ENCODE data around the gene RTN3.

RTN3 gene

DNA sequence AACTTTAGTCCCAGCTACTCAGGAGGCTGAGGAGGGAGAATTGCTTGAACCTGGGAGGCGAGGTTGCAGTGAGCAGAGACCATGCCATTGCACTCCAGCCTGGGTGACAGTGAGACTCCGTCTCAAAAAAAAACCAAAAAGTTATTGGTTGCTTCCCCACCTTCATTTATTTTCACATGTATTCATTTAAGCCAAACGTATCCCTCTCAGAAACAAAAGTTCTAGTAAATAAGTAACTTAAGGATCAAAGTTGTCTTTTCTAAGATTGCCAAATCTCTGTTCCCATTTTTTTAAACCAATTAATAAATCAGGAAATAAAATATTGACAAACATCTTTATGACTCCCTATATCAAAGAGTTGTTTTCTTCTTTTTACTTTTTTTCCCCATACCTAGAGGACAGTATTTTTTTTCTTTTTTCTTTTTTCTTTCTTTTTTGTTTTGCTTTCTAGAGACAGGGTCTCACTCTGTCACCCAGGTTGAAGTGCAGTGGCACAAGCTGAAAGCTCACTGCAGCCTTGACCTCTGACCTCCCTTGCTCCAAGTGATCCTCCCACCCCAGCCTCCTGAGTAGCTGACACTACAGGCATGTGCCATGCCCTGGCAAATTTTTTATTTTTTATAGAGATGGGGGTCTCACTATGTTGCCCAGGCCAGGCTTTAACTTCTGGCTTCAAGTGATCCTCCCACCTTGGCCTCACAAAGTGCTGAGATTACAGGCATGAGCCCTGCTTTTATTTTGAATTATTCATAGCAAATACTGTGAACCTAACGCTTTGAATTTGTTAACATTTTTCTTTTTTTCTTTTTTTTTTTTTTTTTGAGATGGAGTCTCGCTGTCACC, 75.8 kb downstream of the RTN3 start:
- TF ChIP-seq, protein P1, sequence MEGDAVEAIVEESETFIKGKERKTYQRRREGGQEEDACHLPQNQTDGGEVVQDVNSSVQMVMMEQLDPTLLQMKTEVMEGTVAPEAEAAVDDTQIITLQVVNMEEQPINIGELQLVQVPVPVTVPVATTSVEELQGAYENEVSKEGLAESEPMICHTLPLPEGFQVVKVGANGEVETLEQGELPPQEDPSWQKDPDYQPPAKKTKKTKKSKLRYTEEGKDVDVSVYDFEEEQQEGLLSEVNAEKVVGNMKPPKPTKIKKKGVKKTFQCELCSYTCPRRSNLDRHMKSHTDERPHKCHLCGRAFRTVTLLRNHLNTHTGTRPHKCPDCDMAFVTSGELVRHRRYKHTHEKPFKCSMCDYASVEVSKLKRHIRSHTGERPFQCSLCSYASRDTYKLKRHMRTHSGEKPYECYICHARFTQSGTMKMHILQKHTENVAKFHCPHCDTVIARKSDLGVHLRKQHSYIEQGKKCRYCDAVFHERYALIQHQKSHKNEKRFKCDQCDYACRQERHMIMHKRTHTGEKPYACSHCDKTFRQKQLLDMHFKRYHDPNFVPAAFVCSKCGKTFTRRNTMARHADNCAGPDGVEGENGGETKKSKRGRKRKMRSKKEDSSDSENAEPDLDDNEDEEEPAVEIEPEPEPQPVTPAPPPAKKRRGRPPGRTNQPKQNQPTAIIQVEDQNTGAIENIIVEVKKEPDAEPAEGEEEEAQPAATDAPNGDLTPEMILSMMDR (IDR thresholded peaks at IDR 0.05; ENCODE audit: insufficient read depth, low read depth, low read length, missing control alignments) = no peak
- DNase-seq (ENCODE audit: low read depth) = no peak
- no peak overlapping the region for H3K4me3 ChIP-seq (ENCODE audit: low read length)

DNA sequence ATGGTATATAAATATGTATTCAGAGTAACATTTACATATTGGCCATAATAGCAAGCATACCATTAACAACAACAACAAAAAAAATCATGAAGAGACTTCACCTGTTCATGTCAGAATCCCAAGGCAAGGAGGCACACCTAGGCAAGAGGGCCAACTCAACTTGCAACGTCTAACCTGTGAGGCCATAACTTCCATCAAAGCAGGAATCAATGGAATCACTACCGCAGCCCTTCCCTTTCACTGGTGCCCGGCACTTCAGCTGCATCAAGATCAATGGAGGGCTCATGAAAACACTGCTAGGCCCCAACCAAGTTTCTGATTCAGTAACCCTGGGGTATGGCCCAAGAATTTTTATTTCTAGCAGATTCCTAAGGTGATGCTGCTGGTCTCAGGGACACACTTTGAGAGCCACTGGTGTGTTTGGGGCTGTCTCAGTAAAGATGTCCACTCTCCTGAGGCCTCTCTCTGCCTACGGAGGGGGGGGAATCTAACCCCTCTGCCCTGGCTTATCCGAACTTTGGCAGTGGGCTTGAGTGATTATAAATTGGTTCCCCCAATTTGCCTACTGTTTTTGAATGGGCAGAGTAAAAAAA, 79.3 kb downstream of the RTN3 start:
- H3K4me3 ChIP-seq (ENCODE audit: low read length) = no peak overlapping the region
- TF ChIP-seq, protein P1 (IDR thresholded peaks at IDR 0.05; ENCODE audit: insufficient read depth, low read depth, low read length, missing control alignments) = no peak
- DNase-seq (ENCODE audit: low read depth) = no peak

DNA sequence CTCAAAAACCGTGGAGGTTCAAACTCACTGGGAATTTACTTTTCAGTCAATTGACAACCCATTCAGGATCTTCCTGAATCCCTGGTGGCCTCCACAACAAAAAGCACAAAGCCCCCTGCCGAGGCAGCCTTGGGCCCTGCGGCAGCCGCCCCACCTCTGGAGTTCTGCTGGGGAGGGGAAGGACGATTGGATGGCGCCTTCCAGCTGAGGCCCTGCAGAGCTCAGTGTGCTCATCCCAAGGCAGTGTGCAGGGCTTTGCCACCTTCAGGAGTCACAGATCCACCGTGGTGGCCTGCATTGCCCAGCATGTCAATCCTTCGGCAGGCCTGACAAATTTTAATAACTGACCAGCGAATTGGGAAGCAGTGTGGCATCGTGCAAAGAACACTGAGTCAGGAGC, 79.9 kb downstream of the RTN3 start:
- H3K4me3 ChIP-seq (ENCODE audit: low read length) = no peak overlapping the region
- no peak for DNase-seq (ENCODE audit: low read depth)
- TF ChIP-seq, protein P1 (IDR thresholded peaks at IDR 0.05; ENCODE audit: insufficient read depth, low read depth, low read length, missing control alignments) = no peak

DNA sequence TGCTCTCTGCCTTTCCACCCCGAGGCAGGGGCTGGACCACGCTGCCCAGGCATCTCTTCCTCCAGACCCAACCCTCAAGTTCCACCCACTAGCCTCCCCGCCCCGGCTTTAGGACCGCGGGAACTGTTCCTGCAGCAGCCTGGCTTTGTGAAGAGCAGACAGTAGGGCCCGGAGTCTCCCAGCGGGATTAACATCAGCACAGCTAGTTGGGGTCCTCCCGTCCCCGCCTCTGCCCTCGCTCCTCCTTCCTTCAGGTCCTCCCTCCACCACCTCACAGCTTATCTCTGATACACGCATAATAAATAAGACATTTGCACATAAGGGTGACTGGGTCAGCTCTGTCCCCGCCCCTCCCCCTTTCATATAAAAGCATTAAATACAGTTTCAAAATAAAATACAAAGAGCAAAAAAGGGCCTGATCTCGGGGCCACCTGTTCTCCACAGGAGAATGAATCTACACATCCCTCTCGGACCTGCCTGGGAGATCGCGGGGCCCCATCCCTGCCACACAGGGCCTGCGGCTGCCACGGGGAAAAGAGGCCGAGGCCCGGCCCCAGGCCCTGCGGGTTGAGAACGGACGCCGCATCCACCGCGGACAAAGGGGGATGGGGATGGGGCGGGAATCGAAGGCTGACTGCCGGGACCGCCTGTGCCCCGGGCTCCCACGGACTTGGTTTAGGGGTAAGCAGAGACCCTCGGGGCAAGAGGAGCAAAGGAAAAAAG, 80.8 kb downstream of the RTN3 start:
- peak overlapping the region; percentile 29 for H3K4me3 ChIP-seq (ENCODE audit: low read length)
- no peak for DNase-seq (ENCODE audit: low read depth)
- TF ChIP-seq, protein P1 (IDR thresholded peaks at IDR 0.05; ENCODE audit: insufficient read depth, low read depth, low read length, missing control alignments) = no peak

DNA sequence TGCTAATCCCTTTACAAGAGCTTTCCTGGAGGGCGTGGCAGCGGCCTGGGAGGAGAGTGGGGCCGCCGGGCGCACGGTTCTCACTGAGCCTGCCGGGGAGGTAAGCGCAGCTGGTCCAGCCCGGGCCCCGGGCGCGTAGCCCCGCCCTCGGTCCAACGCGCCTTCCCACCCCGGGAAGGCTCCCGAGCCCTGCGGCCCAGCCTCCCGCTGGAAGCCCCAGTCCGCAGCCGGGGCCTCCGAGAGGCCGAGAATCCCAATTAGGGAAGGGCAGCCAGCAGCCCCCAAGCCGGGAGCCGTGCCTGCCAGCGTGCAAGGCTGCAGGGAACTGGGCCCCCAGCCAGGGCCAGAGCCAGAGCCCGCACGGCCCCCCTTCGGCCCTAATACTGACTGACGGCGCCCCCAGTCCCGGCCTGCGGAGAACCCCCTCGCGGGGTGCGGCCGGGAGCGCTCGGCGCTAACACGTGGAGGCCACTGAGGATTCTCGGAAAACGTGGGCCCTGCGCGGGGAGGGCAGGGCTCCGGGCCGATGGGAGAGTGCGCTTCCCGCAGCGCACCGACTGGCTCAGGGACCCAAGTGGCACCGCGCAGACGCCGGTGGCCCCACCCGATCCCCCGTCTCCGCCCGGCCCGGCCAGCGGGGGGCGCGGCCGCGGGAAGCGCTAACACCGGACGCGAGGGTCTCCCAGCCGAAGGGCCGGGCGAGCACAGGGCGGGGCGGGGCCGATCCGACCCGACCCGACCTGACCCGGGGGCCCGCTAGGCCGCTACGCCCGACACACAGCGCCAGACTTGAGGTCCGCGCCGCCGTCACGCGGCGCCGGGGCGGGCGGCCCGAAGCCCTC, 81.6 kb downstream of the RTN3 start:
- peak; percentile 11 for DNase-seq (ENCODE audit: low read depth)
- peak overlapping the region; percentile 29 for H3K4me3 ChIP-seq (ENCODE audit: low read length)
- TF ChIP-seq, protein P1 (IDR thresholded peaks at IDR 0.05; ENCODE audit: insufficient read depth, low read depth, low read length, missing control alignments) = no peak

DNA sequence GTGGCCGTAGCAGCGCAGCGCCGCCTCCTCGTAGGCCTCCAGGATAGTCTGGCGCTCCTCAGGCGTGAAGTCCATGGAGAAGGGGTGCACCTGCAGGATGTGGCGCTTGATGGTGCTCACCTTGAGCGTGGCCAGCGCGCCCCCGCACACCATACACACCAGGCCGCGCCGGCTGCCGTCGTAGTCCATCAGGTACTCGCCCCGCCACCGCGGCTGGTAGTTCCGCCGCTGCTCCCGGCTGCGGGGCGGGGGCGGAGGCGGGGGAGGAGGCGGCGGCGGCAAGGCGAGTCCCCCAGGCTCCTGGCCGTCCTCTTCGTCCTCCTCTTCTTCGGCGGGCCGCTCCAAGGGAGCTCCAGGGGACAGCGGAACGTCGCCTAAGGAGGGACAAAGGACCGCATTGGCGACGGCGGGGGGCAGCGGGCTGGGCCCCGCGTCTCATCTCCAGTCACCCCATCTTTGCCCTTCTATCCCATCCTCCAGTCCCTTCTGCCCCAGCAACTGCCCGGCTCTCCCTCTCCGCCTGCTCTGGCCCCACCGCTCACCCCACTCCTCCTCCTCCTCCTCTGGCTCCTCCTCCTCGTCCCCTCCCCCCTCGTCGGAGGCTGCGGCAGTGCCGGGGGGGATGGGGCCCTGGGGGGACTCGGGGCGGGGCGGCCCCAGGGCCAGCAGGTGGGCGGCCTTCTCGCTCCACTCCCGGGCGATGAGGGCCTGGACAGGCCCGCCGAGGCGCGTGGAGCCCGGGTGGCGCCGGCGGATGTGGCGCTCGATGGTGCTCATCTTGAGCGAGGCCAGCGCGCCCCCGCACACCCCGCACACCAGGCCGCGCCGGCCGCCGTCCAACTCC, 82.4 kb downstream of the RTN3 start:
- TF ChIP-seq, protein P1 (IDR thresholded peaks at IDR 0.05; ENCODE audit: insufficient read depth, low read depth, low read length, missing control alignments) = no peak
- no peak overlapping the region for H3K4me3 ChIP-seq (ENCODE audit: low read length)
- no peak for DNase-seq (ENCODE audit: low read depth)

Measured in epithelial cell of esophagus (primary cell).